ENCODE results near the gene TNNC2. TPM values are rescaled to one million over a fixed set of nuclear protein-coding genes. Genes with fewer than 3 reads are reported as not detected.

Gene TNNC2
- total RNA-seq, 1 experiment from 2014 or later = not detected

- TF ChIP-seq, protein P1, sequence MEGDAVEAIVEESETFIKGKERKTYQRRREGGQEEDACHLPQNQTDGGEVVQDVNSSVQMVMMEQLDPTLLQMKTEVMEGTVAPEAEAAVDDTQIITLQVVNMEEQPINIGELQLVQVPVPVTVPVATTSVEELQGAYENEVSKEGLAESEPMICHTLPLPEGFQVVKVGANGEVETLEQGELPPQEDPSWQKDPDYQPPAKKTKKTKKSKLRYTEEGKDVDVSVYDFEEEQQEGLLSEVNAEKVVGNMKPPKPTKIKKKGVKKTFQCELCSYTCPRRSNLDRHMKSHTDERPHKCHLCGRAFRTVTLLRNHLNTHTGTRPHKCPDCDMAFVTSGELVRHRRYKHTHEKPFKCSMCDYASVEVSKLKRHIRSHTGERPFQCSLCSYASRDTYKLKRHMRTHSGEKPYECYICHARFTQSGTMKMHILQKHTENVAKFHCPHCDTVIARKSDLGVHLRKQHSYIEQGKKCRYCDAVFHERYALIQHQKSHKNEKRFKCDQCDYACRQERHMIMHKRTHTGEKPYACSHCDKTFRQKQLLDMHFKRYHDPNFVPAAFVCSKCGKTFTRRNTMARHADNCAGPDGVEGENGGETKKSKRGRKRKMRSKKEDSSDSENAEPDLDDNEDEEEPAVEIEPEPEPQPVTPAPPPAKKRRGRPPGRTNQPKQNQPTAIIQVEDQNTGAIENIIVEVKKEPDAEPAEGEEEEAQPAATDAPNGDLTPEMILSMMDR (IDR thresholded peaks at IDR 0.05; ENCODE audit: insufficient read depth in 1 of 2, low read depth in 1 of 2, low read length in 1 of 2, severe bottlenecking in 1 of 2, unreplicated experiment in 1 of 2) = no peak
- no peak for DNase-seq
- POLR2A ChIA-PET = interaction anchor here (0.6 kb wide), 1 partner anchor 68 kb away, joined by 12 read pairs; no protein-coding TSS in a partner anchor
- H3K9me3 ChIP-seq = no peaks in the 10 kb centered on the region
- intact Hi-C loops (cut with micrococcal nuclease; ENCODE audit: unreplicated experiment) = no loop called here
- CTCF ChIA-PET = no interaction called here
- Mint-ChIP-seq H3K4me1 (ENCODE audit: low read depth, unreplicated experiment) (peaks cover 14% of the 10 kb centered on the region), H3K4me3 (ENCODE audit: unreplicated experiment) (no peak overlapping the region), H3K27me3 (ENCODE audit: insufficient read depth, unreplicated experiment) (no peaks in the 10 kb centered on the region), H3K9me3 (ENCODE audit: unreplicated experiment) (no peaks in the 10 kb centered on the region), H3K27ac (ENCODE audit: unreplicated experiment) (no peak overlapping the region), H3K36me3 (ENCODE audit: insufficient read depth, unreplicated experiment) (peaks cover 6% of the 10 kb centered on the region)
- peaks cover 16% of the 10 kb centered on the region for H3K4me1 ChIP-seq
- no TSS peak for BruUV-seq (replicated peaks)
- H3K36me3 ChIP-seq (ENCODE audit: control insufficient read depth, insufficient read depth, low read length) = no peaks in the 10 kb centered on the region
- no peak overlapping the region for H3K4me3 ChIP-seq (ENCODE audit: low read depth, low read length)
- no peaks in the 10 kb centered on the region for H3K27me3 ChIP-seq (replicated peaks; ENCODE audit: control insufficient read depth, insufficient read depth, low read length)
Measured at GRCh38 chr20:45867136-45867818, 40.2 kb upstream of the TNNC2 start.

- no peaks in the 10 kb centered on the region for H3K9me3 Mint-ChIP-seq (ENCODE audit: unreplicated experiment)
- H3K36me3 ChIP-seq (ENCODE audit: control insufficient read depth, insufficient read depth, low read length) = no peaks in the 10 kb centered on the region
- H3K4me1 Mint-ChIP-seq (ENCODE audit: low read depth, unreplicated experiment) = peaks cover 13% of the 10 kb centered on the region
- DNase-seq = no peak
- H3K4me1 ChIP-seq = peaks cover 17% of the 10 kb centered on the region
- POLR2A ChIA-PET = no interaction called here
- no peaks in the 10 kb centered on the region for H3K27me3 ChIP-seq (replicated peaks; ENCODE audit: control insufficient read depth, insufficient read depth, low read length)
- peaks cover 6% of the 10 kb centered on the region for H3K36me3 Mint-ChIP-seq (ENCODE audit: insufficient read depth, unreplicated experiment)
- intact Hi-C loops (cut with micrococcal nuclease; ENCODE audit: unreplicated experiment) = no loop called here
- H3K9me3 ChIP-seq = no peaks in the 10 kb centered on the region
- H3K27me3 Mint-ChIP-seq (ENCODE audit: insufficient read depth, unreplicated experiment) = no peaks in the 10 kb centered on the region
- TF ChIP-seq, protein P1 (IDR thresholded peaks at IDR 0.05; ENCODE audit: insufficient read depth in 1 of 2, low read depth in 1 of 2, low read length in 1 of 2, severe bottlenecking in 1 of 2, unreplicated experiment in 1 of 2) = no peak
- H3K27ac Mint-ChIP-seq (ENCODE audit: unreplicated experiment) = no peak overlapping the region
- no TSS peak for BruUV-seq (replicated peaks)
- H3K4me3 Mint-ChIP-seq (ENCODE audit: unreplicated experiment) = no peak overlapping the region
- no peak overlapping the region for H3K4me3 ChIP-seq (ENCODE audit: low read depth, low read length)
- CTCF ChIA-PET = no interaction called here
Measured at GRCh38 chr20:45866454-45866853, 39.3 kb upstream of the TNNC2 start.

DNA sequence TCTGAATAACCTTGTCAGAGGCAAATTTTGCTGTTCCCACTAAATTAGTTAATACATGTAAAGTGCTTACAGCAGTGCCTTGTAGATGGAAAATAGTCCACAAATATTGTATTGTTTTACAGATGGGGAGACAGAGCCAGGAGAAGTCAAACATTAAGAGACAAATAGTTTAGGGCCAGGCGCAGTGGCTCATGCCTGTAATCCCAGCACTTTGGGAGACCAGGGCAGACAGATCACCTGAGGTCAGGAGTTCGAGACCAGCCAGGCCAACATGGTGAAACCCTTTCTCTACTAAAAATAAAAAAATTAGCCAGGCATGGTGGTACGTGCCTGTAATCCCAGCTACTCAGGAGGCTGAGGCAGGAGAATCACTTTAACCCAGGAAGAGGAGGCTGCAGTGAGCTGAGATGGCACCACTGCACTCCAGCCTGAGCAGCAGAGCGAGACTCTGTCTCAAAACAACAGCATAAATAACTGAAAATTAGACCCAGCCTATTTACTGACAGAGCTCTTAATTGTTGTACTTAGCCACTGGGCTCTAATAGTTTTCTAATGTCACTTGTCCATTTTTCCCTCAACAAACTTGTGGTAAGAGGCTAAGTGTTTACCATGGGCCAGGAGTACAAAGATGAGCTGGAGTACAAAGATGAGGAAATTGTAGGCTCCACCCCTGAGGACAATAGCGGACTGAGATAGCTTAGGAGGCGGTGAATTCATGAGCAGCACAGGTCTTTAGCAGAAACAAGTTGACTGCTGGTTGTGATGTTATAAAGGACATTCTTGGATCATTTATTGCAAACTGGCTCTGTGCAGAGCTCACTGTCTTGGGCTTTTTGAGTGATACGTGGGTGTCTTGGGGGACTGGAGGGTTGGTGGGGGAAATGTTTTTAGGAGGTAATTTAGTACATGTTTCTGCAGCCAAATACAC lies 36.7 kb upstream of the TNNC2 start:
- Histone ChIP-seq H3K4me3 (ENCODE audit: low read depth, low read length) (no peak overlapping the region), H3K36me3 (ENCODE audit: control insufficient read depth, insufficient read depth, low read length) (no peaks in the 10 kb centered on the region), H3K27me3 (replicated peaks; ENCODE audit: control insufficient read depth, insufficient read depth, low read length) (no peaks in the 10 kb centered on the region), H3K4me1 (peaks cover 20% of the 10 kb centered on the region), H3K9me3 (no peaks in the 10 kb centered on the region)
- no peak overlapping the region for H3K4me3 Mint-ChIP-seq (ENCODE audit: unreplicated experiment)
- BruUV-seq (replicated peaks) = no TSS peak
- ChIA-PET POLR2A (interaction anchor here (0.7 to 1.6 kb wide), 3 partner anchors 17 to 71 kb away, joined by 5 to 6 read pairs (median 5); partner anchors contain the start of gene ZSWIM1), CTCF (interaction anchor here (0.9 kb wide), 2 partner anchors 26 to 70 kb away, joined by 3 read pairs; no protein-coding TSS in a partner anchor)
- intact Hi-C loops (cut with micrococcal nuclease; ENCODE audit: unreplicated experiment) = no loop called here
- peaks cover 24% of the 10 kb centered on the region for H3K4me1 Mint-ChIP-seq (ENCODE audit: low read depth, unreplicated experiment)
- H3K27ac Mint-ChIP-seq (ENCODE audit: unreplicated experiment) = no peak overlapping the region
- TF ChIP-seq, protein P1 (IDR thresholded peaks at IDR 0.05; ENCODE audit: insufficient read depth in 1 of 2, low read depth in 1 of 2, low read length in 1 of 2, severe bottlenecking in 1 of 2, unreplicated experiment in 1 of 2) = no peak
- H3K36me3 Mint-ChIP-seq (ENCODE audit: insufficient read depth, unreplicated experiment) = peaks cover 6% of the 10 kb centered on the region
- DNase-seq = no peak
- no peaks in the 10 kb centered on the region for H3K9me3 Mint-ChIP-seq (ENCODE audit: unreplicated experiment)
- H3K27me3 Mint-ChIP-seq (ENCODE audit: insufficient read depth, unreplicated experiment) = no peaks in the 10 kb centered on the region

Data from Caco-2 (cell line).